Right renal pelvis (tissue), 4 donors: ENCODE results near the gene STRADB. TPM values are rescaled to one million over a fixed set of nuclear protein-coding genes. Genes with fewer than 3 reads are reported as not detected.
"Not testable (repeated sequence)": the region's sequence is repeated elsewhere in the genome, so short reads cannot be mapped to it uniquely, and the experiment has no call there.

ENCODE experiments used
- DNase-seq, 4 donors: peaks; one replicate each; pipeline ENCODE4 v3.0.0-alpha.2; 2013; ENCODE audit warnings: low read depth in 4 of 4, low spot score in 3 of 4, missing footprints in 1 of 4
- polyA plus RNA-seq, 4 donors: library from polyadenylated mRNA; unstranded; fragments of 120-200 nt; gene quantifications; one replicate each; pipeline ENCODE4 v1.2.1, GENCODE V29; 2013; ENCODE audit not compliant: insufficient read length in 4 of 4

STRADB gene
- polyA plus RNA-seq, 4 donors, result 72.1 to 99.2 (median 90.8) TPM

- no peak for DNase-seq
Observed at GRCh38 chr2:201464547-201464946, 13.0 kb downstream of the STRADB start.

- no peak for DNase-seq
Observed at GRCh38 chr2:201465524-201465971, 14.0 kb downstream of the STRADB start.

GRCh38 chr2:201466050-201466675, 14.6 kb downstream of the STRADB start:
- DNase-seq, result peak in 1 of 4 donors; percentile 30

GRCh38 chr2:201467666-201468065, 16.1 kb downstream of the STRADB start:
- DNase-seq, result no peak

GRCh38 chr2:201470821-201471731, 19.5 kb downstream of the STRADB start:
- no peak for DNase-seq

GRCh38 chr2:201471732-201472393, 20.3 kb downstream of the STRADB start:
- no peak for DNase-seq

- DNase-seq, result no peak
Observed at GRCh38 chr2:201472411-201472810, 20.9 kb downstream of the STRADB start.

GRCh38 chr2:201482543-201482942, 31.0 kb downstream of the STRADB start:
- DNase-seq, result no peak

- DNase-seq, result no peak
Observed at GRCh38 chr2:201483342-201483741, 31.8 kb downstream of the STRADB start.

GRCh38 chr2:201483758-201484157, 32.2 kb downstream of the STRADB start:
- DNase-seq, result not testable (repeated sequence)

GRCh38 chr2:201484805-201485204, 33.3 kb downstream of the STRADB start:
- DNase-seq, result no peak

GRCh38 chr2:201490291-201490690, 38.8 kb downstream of the STRADB start:
- no peak for DNase-seq

GRCh38 chr2:201496785-201497184, 45.2 kb downstream of the STRADB start:
- DNase-seq, result no peak

GRCh38 chr2:201500534-201500933, 49.0 kb downstream of the STRADB start:
- no peak for DNase-seq

GRCh38 chr2:201502713-201503112, 51.2 kb downstream of the STRADB start:
- DNase-seq, result no peak

- DNase-seq, result no peak
Observed at GRCh38 chr2:201507725-201508124, 56.2 kb downstream of the STRADB start.

- DNase-seq, result no peak
Observed at GRCh38 chr2:201513271-201513670, 61.7 kb downstream of the STRADB start.

- no peak for DNase-seq
Observed at GRCh38 chr2:201515573-201516246, 64.2 kb downstream of the STRADB start.

GRCh38 chr2:201517094-201517493, 65.6 kb downstream of the STRADB start:
- DNase-seq, result no peak

- no peak for DNase-seq
Observed at GRCh38 chr2:201520201-201520600, 68.7 kb downstream of the STRADB start.

- no peak for DNase-seq
Observed at GRCh38 chr2:201522965-201523364, 71.4 kb downstream of the STRADB start.
